GM19239 (cell line): ENCODE data around the gene NMD3.

ENCODE experiments used
- DNase-seq: peaks from one replicate; pipeline ENCODE4 v3.0.0; 2011; ENCODE audit warnings: low spot score; ENCODE audit not compliant: insufficient read length
- FAIRE-seq: peaks from 2 replicates; lab custom pipeline; 2011; peaks lifted over from hg19 to GRCh38; lab: Jason Lieb, UNC

NMD3 gene

DNA sequence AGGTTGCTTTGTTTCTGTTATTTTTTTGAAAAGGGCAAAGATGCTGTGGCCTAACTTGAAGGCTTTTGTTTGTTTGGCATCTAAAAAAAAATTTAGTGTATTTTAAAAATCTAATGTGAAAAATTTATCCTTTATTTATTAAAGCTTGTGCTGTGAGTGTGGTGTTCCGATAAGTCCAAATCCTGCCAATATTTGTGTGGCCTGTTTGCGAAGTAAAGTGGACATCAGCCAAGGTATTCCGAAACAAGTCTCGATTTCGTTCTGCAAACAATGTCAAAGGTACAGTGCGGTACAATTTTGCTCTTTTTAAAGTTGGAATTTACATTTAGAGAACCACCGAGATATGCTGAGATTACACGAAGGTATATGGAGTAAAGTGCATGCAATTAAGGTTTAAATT lies 3.7 kb downstream of the NMD3 start:
- no peak for DNase-seq
- FAIRE-seq, result no peak

DNA sequence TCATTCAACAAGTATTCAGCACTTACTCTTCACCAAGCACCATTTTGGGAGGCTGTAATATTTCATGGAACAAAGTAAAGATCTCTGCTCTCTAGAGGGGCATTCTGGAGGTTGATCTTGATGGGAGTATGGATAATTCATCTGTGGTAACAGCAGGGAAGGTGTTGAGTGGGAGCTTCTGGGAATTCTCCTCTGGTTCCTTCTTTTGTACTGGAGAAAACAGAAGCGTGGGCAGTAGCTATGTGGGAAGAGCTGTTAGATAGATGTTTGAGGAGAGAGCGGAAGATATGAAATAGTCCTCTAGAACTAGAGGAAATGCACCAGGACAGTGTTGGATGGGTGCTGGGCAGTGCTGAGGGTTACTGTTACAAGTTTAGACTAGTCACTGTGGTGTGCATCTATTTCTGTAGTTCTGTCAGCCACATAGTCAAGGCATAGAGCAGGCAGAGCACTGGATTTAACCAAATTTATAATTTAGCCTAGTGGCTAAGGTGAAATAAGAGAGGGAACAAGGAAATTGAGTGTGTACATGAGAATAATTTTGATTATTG lies 9.6 kb downstream of the NMD3 start:
- no peak for FAIRE-seq
- DNase-seq, result no peak

DNA sequence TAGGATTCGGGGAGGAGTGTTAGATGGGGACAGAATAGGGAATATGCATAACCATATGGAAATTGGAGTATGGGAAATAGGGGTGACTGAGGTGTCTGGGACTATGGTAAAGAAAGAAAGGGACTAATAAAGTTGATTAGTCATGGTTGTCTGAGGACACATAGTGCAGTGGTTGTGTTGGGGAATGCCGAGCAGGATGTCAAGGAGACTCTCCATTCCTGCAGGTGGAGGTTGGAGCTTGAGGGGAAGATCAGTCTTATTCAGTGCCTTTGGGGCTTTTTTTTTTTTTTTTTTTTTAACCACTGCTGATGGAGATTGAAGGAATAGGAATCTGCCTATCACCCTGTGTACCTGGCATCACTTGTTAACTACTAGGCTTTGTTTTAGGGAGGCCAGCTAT lies 10.8 kb downstream of the NMD3 start:
- no peak for FAIRE-seq
- no peak for DNase-seq

DNA sequence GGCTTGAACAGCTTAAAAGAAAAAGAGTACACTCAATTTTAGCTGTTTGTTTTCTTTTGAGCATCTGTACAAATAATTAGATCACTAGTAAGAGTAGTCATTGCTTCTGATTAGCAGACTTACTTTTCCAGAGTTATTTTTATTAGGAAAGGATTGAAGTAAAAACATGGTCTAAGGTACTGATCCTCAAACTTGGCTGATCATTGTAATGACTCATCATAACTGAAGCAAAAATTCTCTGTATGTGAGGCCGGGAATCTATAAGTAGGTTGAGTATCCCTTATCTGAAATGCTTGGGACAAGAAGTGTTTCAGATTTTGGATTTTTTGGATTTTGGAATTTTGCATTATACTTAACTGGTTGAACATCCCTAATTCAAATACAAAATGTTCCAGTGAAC lies 12.4 kb downstream of the NMD3 start:
- FAIRE-seq (no peak), DNase-seq (no peak)

DNA sequence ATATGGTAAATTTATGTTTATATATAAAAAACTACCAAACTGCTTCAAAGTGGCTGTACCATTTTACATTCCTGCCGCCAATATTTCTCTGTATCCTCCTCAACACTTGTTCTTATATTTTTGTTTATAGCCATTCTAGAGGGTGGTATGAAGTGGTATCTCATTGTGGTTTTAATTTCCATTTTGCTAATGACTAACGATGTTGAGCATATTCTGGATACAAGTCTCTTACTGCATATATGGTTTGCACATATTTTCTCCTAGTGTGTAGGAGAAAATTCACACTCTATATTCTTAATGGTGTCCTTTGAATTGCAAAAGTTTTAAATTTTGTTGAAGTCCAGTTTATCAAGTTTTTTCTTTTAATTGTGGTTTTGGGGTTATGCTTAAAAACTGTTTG lies 15.1 kb downstream of the NMD3 start:
- FAIRE-seq (no peak), DNase-seq (no peak)

DNA sequence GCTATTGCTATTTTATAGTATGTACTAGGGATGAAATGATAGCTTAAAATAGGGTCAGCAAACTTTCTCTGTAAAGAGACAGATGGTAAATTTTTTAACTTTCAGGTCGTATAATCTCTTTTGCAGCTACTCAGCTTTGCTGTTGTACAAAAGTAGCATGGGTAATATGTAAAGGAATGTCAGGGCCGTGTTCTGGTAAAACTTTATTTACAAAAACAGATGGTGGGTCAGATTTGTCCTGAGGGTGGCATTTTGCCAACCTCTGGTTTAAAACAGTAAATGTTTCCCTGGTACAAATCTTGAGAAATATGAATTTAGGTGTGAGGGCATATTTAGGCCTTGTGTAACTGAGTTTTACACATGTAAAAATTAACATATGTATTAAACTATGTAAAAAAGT lies 18.6 kb downstream of the NMD3 start:
- DNase-seq, result no peak
- FAIRE-seq, result no peak

DNA sequence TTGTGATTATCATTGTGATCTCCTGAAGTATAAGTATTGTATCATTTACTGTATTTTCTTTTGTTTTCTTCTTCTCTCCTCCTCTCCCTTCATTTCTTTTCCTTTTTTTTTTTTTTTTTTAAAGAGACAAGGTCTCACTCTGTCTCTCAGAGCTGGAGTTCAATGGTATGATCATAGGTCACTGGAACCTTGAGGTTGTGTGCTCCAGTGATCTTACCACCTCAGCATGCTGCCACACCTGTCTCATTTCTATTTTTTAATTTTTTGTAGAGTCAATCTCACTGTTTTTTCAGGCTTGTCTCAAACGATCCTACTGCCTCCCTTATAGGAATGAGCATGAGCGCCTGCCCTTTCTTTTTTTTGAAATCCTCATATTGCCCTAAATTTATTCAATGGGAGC lies 23.4 kb downstream of the NMD3 start:
- DNase-seq, result no peak
- no peak for FAIRE-seq

DNA sequence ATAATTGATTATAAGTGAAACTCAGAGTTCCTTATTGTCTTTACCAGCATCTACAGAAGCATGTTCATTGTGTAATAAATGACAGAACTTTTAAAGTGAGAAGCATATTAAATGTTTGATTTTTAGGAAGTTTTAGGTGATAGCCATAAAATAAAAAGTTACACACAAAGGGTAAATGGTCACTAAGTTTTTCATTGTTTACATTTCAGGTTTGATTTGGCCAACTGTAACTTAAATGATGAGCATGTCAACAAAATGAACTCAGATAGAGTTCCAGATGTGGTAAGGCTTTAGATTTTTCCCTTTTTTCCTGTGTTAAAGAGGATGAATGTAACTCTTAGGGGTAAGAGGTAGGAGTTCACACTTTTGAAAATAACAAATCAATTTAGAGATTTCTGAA lies 25.9 kb downstream of the NMD3 start:
- no peak for DNase-seq

DNA sequence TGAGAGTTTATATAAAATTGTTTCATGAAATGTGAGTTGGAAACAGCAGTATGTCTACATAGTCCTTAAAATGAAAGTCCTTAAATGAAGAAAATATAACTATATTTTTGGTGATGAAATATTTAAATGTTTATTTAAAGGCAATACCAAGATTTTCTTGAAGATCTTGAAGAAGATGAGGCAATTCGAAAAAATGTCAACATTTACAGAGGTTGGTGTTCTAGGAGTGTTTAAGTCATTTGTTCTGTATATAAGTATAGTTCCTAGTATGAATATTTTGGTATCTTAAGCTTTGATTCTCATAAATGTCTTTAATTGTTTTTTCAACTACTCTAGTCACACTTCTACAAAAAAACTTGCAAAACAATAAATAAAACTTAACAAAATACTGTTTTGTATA lies 29.0 kb downstream of the NMD3 start:
- no peak for DNase-seq
- FAIRE-seq, result no peak

More for the DNA sequence above, 25.9 kb downstream of the NMD3 start:
- FAIRE-seq, result no peak

DNA sequence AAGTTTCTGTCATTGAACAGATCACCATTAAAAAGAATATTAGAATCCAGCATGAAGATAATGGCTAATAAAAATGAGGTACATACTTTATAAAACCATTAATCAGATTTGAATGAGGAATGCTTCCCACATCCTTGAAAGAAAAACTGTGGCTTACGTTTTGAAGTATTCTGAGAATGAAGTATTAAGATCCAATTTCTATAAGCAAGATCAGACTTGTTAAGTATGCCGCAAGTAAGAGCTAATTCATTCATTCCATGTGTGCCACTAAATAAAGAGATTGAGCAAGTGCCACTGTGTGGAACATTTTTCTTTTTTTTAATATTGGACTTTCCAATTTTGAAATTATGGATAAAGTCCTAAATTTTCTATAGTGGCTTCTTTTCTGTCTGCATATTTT lies 30.6 kb downstream of the NMD3 start:
- FAIRE-seq (no peak), DNase-seq (no peak)

DNA sequence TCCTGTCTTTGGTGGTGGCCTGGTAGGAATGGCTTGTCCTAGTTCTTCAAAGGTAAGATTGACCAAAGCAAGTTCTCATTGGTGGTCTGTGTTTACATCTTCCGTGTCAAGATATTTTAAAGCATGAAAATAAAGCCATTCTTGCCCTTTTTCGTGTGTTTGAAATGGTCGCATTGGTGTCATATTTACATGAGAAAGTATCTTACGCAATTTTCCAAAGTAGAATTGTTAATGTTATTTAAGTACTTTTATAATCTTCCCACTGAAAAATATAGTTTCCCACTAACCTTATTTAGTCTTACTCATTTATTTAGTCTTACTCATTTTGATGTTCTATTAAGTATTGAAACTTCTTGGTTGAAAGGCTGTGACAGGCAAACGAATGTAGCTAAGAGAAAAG lies 31.0 kb downstream of the NMD3 start:
- no peak for FAIRE-seq
- no peak for DNase-seq

DNA sequence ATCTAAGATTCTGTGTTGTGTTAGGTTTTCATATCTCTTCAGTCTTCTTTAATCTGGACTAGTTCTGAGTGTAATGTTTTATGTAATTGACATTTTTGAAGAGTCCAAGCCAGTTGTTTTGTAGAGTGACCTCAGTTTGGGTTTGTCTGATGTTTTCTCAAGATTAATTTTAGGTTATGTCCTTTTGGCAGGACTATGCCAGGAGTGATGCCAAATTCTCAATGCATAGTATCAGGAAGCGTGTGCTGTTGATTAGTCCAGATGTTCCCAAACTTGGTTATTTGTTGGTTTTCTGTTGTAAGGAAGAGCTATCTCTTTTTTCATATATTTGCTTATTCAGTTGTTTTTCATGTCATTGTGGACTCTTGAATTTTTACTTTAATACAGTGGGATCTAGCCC lies 32.6 kb downstream of the NMD3 start:
- FAIRE-seq (no peak), DNase-seq (no peak)

DNA sequence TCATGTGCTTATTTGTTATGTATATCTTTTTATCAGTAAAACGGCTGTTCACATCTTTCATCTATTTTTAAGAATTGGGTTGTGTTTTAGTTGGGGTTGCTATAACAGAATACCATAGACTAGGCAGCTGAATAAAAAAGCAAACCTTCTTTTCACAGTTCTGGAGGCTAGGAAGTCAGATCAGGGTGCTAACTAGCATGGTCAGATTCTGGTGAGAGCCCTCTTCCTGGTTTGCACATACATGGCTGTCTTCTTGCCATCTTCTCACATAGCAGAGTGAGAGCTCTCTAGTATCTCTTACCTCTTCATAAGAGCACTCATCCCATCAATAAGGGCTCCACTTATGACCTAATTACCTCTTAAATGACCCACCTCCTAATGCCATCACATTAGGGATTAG lies 33.8 kb downstream of the NMD3 start:
- DNase-seq (no peak), FAIRE-seq (no peak)

DNA sequence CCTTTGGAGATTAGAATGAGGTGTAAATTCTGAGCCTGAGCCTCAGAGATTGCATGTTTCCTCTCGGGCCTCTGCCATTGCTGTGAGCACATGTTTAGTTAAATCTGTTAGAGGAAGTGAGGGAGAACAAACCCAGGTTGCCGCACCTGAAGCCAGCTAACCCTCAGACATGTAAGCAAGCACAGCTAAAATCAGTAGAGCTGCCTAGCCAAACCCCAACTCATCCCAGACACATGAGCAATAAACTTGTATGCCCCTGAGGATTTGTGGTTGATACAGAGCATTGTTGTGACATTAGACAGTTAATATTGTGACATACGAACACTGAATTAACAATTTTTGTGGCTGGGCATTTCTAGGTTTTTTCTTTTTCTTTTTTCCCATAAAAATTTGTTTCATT lies 41.9 kb downstream of the NMD3 start:
- DNase-seq (no peak), FAIRE-seq (no peak)

DNA sequence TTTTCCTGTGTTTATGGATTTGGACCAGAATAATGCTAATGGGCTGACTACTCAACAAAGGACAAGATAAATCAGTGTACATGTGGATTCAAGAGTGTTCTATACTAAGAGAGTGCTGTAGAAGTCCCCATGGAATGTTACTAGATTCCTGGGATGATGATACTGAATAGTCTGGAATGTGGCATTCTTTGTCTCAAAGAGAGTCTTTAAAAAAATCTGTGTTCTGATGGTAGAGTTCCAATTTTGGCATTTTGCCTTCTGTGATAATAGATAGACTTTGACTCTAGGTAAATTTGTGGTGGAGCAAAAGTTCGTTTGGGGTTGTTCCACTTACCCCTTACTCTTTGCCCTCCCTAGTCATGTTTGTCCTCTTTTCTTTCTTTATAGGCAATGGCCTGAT lies 43.7 kb downstream of the NMD3 start:
- FAIRE-seq (no peak), DNase-seq (no peak)

DNA sequence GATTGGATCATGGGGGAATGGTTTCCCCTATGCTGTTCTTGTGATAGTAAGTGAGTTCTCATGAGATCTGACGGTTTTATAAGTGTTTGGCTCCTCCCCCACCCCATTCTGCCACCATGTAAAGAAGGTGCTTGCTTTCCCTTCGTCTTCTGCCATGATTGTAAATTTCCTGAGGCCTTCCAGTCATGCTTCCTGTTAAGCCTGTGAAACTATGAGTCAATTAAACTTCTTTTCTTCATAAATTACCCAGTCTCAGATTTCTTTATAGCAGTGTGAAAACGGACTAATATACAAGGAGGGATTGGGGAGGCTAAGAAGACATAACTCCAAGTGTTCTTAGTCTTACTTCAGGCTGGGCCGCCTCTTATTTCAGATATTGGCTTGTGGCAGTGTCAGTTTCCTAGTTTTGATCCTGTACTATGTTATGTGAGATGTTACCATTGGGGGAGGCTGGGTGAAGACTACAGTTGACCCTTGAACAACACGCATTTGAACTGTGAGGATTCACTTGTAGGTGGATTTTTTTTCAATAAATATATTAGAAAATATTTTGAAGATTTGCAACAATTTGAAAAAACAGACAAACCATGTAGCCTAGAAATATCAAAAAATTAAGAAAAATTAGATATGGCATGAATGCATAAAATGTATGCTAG lies 44.9 kb downstream of the NMD3 start:
- DNase-seq, result no peak
- no peak for FAIRE-seq

DNA sequence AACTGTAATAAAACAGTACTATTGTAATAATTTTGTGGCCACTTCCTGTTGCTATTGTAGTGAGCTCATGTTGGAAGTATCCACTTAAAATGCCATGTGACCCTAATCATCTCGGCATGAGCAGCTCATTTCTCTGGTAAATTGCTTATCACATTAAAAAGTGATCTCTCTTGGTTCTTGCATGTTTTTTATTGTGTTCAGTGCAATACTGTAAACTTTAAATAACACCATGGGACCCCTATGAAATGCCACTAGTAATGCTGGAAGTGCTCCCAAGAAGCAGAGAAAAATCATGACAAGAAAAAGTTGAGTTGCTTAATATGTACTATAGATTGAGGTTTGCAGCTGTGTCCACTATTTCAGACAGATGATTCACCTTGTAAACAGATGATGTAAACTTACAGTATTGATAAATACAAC lies 45.6 kb downstream of the NMD3 start:
- DNase-seq (no peak), FAIRE-seq (no peak)

DNA sequence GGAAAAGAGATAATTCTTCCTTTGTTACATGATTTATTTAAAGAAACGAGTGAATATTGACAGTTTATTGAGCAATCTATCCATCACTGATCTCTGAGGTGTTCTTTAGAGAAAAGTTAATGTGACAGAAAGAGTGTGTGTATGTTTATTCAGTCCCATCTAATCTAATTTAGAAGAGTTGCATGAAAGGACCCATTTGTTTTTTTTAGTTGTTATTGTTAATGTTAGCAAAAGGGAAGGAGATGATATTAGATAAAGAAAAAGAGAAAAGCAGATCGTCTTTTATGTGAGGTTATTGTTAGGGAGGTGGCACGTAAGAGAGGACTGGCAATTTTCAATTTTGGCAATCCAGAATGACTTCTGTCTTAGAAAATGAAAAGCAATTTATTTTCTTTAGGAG lies 46.5 kb downstream of the NMD3 start:
- no peak for FAIRE-seq
- no peak for DNase-seq

DNA sequence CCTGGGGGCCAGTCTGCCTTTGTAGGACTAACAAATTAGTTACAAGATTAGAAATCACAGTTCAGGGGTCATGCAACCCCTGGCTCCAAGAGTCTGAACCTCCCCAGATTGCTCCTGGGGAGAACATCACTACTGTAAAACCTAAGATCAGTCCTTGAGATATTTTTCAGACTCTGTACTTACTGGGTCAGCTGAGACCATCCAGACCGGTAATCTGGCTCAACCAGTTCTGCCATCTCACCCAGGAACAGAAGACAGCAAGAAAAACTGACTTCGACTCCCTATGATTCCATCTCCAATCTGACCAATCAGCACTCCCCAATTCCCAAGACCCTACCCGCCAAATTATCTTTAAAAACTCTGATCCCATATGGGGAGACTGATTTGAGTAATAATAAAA lies 47.5 kb downstream of the NMD3 start:
- no peak for FAIRE-seq
- no peak for DNase-seq

DNA sequence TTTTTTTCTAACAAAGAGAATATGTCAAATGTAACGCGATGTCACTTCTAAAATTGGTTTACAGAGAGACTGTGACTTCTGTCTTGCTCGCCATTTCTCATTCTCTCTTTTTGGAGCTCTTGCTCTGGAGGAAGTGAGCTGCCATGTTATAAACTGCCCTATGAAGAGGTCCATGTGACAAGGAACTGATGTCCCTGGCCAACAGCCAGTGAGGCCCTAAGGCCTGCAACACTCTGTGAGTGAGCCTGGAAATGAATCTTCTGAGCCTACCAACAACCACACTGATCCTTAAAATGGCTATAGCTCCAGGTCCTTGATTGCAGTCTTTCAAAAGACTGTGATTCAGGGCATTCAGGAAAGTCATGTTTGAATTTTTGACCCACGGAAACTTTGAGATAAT lies 49.9 kb downstream of the NMD3 start:
- FAIRE-seq, result no peak

DNA sequence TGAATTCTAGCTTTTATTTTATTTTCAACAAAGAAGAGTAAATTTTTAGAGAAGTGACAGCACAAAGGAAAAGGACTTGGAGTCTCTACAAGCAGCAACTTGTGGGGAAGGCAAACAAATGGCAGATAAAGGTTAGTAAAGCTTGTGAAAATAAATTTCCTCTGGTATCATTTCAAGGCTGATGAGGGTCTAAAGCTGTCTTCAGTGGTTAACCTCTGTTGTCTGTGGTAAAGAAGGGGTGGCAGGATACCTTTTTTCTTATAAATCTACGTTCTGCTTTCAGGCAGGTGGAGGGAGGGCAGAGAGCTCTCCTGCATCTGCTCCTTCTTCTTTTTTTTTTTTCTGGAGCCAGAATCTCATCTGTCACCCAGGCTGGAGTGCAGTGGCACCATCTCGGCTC lies 50.5 kb downstream of the NMD3 start:
- FAIRE-seq (no peak), DNase-seq (no peak)

More for the DNA sequence above, 49.9 kb downstream of the NMD3 start:
- DNase-seq, result no peak

DNA sequence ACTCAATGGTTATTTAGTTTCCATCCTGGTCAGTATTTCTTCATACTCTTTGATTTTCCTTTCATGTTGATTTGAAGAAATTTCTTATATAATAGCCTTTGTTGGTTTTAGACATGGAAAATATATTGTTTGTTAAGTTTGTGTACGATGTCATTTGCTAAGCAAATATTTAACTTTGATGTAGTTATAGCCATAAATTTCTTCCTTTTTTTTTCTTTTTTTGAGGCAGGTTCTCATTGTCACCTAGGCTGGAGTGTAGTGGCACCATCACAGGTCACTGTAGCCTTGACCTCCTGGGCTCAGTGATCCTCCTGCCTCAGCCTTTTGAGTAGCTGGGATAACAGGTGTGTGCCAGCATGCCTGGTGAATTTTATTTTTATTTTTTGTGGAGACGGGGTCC lies 51.4 kb downstream of the NMD3 start:
- DNase-seq (no peak), FAIRE-seq (no peak)
